PC-9 (cell line): ENCODE measurements around the gene COA8. TPM values are rescaled to one million over a fixed set of nuclear protein-coding genes. Genes with fewer than 3 reads are reported as not detected.

Source experiments
- Bru-seq: library from RNA; stranded (reverse); fragments of 400-500 nt; gene quantifications from one replicate; lab custom pipeline; 2021; lab: Mats Ljungman, UMichigan
- BruChase-seq, 2 experiments: library from RNA; stranded (reverse); fragments of 400-500 nt; gene quantifications; one replicate each; lab custom pipeline; 2021; lab: Mats Ljungman, UMichigan
- BruUV-seq: library from RNA; stranded (reverse); fragments of 400-500 nt; replicated peaks from 2 replicates; lab custom pipeline; 2021; lab: Mats Ljungman, UMichigan
- CTCF ChIA-PET: fragments of 300-600 bp; sonication (Branson Sonifier 250); formaldehyde crosslinking; loops from one replicate; lab custom pipeline; 2022; ENCODE audit warnings: antibody characterized with exemption; lab: Charles Lee
- POLR2A ChIA-PET: fragments of 300-600 bp; sonication (Branson Sonifier 250); formaldehyde crosslinking; loops from one replicate; lab custom pipeline; 2022; ENCODE audit warnings: antibody characterized with exemption; ENCODE audit not compliant: unreplicated experiment; lab: Charles Lee
- DNase-seq, 2 experiments: peaks; one replicate each; pipeline versions ENCODE4 v3.0.0 to v3.0.0-alpha.2; 2015 to 2022; ENCODE audit warnings: mixed read lengths in 1 of 2
- H2AFZ ChIP-seq: fragments of 200-600 bp; sonication (generic); 2 replicates; pipeline ENCODE4 v1.8.1; 2017; ENCODE audit warnings: antibody characterized with exemption
- H3F3A ChIP-seq: fragments of 200-600 bp; sonication (generic); 2 replicates; pipeline ENCODE4 v1.8.1; 2017; ENCODE audit warnings: antibody characterized with exemption, mild to moderate bottlenecking, low read depth; ENCODE audit not compliant: insufficient read depth
- H3K27ac ChIP-seq: fragments of 200-600 bp; sonication (generic); 2 replicates; pipeline ENCODE4 v1.6.1; 2016; ENCODE audit warnings: mixed run types
- H3K27me3 ChIP-seq: fragments of 200-600 bp; sonication (generic); 2 replicates; pipeline ENCODE4 v1.6.1; 2016; ENCODE audit warnings: low read depth, mixed run types; ENCODE audit not compliant: insufficient read depth
- H3K36me3 ChIP-seq: fragments of 200-600 bp; sonication (generic); 2 replicates; pipeline ENCODE4 v1.6.1; 2016; ENCODE audit warnings: low read depth, mixed run types
- H3K4me1 ChIP-seq: fragments of 200-600 bp; sonication (generic); replicated peaks from 2 replicates; pipeline ENCODE4 v1.6.1; 2016; ENCODE audit warnings: mixed run types; ENCODE audit not compliant: insufficient read depth
- H3K4me2 ChIP-seq: fragments of 200-600 bp; sonication (generic); 2 replicates; pipeline ENCODE4 v1.6.1; 2017; ENCODE audit warnings: mixed run types
- H3K4me3 ChIP-seq: fragments of 200-600 bp; sonication (generic); 2 replicates; pipeline ENCODE4 v1.6.1; 2016; ENCODE audit warnings: mixed run types
- H3K79me2 ChIP-seq: fragments of 200-600 bp; sonication (generic); 2 replicates; pipeline ENCODE4 v1.6.1; 2017; ENCODE audit warnings: low read depth, mixed run types
- H3K9me2 ChIP-seq: fragments of 200-600 bp; sonication (generic); 2 replicates; pipeline ENCODE4 v1.8.1; 2017; ENCODE audit warnings: mild to moderate bottlenecking; ENCODE audit not compliant: insufficient read depth
- H3K9me3 ChIP-seq: fragments of 200-600 bp; sonication (generic); 2 replicates; pipeline ENCODE4 v1.8.1; 2016; ENCODE audit warnings: low read depth; ENCODE audit not compliant: insufficient read depth
- H4K20me1 ChIP-seq: fragments of 200-600 bp; sonication (generic); 2 replicates; pipeline ENCODE4 v1.8.1; 2017; ENCODE audit not compliant: insufficient read depth
- CTCF ChIP-seq: fragments of 200-600 bp; sonication (generic); conservative IDR thresholded peaks from 2 replicates; pipeline ENCODE4 v1.6.1; 2017; ENCODE audit warnings: mixed run types, antibody characterized with exemption, mild to moderate bottlenecking, moderate library complexity
- EZH2 ChIP-seq: fragments of 200-600 bp; sonication (generic); IDR thresholded peaks from 2 replicates; pipeline ENCODE4 v1.8.0; 2017; ENCODE audit warnings: antibody characterized with exemption, low read depth
- intact Hi-C: fragments of 100-400 bp; cut with micrococcal nuclease; formaldehyde crosslinking; loops from one replicate; pipeline ENCODE4 v1.10.0; 2022; ENCODE audit not compliant: unreplicated experiment
- long read RNA-seq: library from polyadenylated mRNA; stranded (forward); transcript quantifications from one replicate; pipeline ENCODE4 v2.0.0, GENCODE V29; 2022
- total RNA-seq: library from RNA; stranded (reverse); gene quantifications from 2 replicates; pipeline ENCODE4 v1.2.3, GENCODE V29; 2021

COA8 gene
- total RNA-seq, result 93.8 and 101 TPM in 2 replicates
- percentile 92 among the genes with signal in this experiment for Bru-seq, nascent RNA
- percentile 94 among the genes with signal in this experiment for BruChase-seq, experiment 1, labeled RNA remaining after a 2-hour chase
- BruChase-seq, experiment 2, labeled RNA remaining after a 6-hour chase, result percentile 97 among the genes with signal in this experiment
- long read RNA-seq, transcript APOPT1-207 (5 exons, 906 nt), result minor isoform, 20 of 194 reads
- long read RNA-seq, transcript APOPT1-203 (4 exons, 782 nt), result minor isoform, 7 of 194 reads
- long read RNA-seq, transcript APOPT1-202 (3 exons, 575 nt), result minor isoform, 19 of 194 reads
- long read RNA-seq, transcript APOPT1-201 (5 exons, 2,523 nt), result major isoform, 126 of 194 reads
- long read RNA-seq, partial matches to known transcripts, result 2 of 194 reads
- long read RNA-seq, other reads (novel, unspliced or antisense), result 16 of 194 reads

DNA sequence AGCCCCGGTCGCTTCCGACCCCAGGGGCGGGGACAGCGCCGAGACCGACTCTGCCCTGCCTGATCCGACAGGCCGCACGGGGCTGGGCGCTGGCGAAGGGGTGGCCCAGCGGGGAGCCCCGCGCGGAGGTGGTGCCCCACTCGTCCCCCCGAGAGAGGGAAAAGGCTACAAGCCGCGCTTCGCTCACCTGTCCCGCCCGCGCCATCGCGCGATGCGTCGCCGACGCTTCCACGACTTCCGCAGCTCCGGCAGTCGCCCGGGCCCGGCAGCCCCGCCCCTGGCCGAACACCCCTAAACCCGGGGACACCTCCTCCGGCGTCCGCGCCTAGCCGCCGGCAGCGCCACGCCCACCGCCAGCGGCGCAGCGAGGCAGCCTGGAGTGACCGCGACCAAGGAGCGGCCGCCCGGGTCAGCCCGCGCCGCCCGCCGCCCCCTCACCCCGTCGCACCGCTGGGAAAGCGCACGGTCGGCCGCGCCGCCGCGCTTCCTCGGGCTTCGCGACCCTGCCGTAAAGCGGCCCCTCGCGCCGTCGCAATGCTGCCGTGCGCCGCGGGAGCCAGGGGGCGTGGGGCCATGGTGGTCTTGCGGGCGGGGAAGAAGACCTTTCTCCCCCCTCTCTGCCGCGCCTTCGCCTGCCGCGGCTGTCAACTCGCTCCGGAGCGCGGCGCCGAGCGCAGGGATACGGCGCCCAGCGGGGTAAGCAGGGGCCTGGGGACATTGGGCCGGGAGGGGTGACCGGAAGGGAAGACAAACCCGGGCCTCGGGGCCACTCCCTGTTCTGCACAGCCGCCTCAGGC lies at the start of gene COA8, which contains the start of gene BAG5:
TSS of gene COA8 (plus strand) at position 532 of the 797 bp plus-strand sequence. CDS start at position 574, 42 bp downstream.
TSS of gene BAG5 (minus strand) at position 229 of the 797 bp plus-strand sequence. CDS start 1,493 bp downstream, outside the sequence.
- peak; percentile 31; the same call in 1 of the 2 replicates for TF ChIP-seq CTCF
- TF ChIP-seq EZH2, result no peak
- Histone ChIP-seq H3K4me1 (peaks cover 49% of the 10 kb centered on the region), H3K4me3 (peak within 1 kb of the TSS; percentile 87), H3F3A (peaks cover 70% of the 10 kb centered on the region), H3K27ac (peak within 1 kb of the TSS; percentile 76), H3K4me2 (peak within 1 kb of the TSS; percentile 96), H3K36me3 (peaks cover 29% of the 10 kb centered on the region), H2AFZ (peak within 1 kb of the TSS; percentile 93), H3K9me3 (no peaks in the 10 kb centered on the region), H3K9me2 (no peaks in the 10 kb centered on the region), H3K79me2 (peaks cover 97% of the 10 kb centered on the region), H3K27me3 (no peaks in the 10 kb centered on the region), H4K20me1 (peaks cover 65% of the 10 kb centered on the region)
- ChIA-PET CTCF (interaction anchor here (0.6 to 1.5 kb wide), 4 partner anchors 11 to 1037 kb away, joined by 5 to 10 read pairs (median 6); no protein-coding TSS in a partner anchor), POLR2A (interaction anchor here (0.6 to 2.3 kb wide), 6 partner anchors 10 to 1449 kb away, joined by 4 to 17 read pairs (median 6); no protein-coding TSS in a partner anchor)
- DNase-seq, result peak; percentile 86 to 98
- intact Hi-C loops, result loop anchor here (5.0 kb wide), 3 partner anchors 40 to 145 kb away; partner anchors contain the start of gene CKB
- BruUV-seq, result no TSS peak

GRCh38 chr14:103514596-103515421 lies 48.0 kb upstream of the COA8 start:
- Histone ChIP-seq H3K9me3 (no peaks in the 10 kb centered on the region), H3K79me2 (no peaks in the 10 kb centered on the region), H3K9me2 (no peaks in the 10 kb centered on the region), H3K27me3 (no peaks in the 10 kb centered on the region), H3F3A (peaks cover 57% of the 10 kb centered on the region), H4K20me1 (peaks cover 22% of the 10 kb centered on the region; the same call in 1 of the 2 replicates), H3K27ac (no peak overlapping the region), H3K4me2 (no peak overlapping the region), H3K4me1 (no peaks in the 10 kb centered on the region), H2AFZ (no peak overlapping the region), H3K36me3 (0 out of 2 replicates have a peak, but pooled peaks cover 2% of the 10 kb centered on the region), H3K4me3 (no peak overlapping the region)
- ChIA-PET CTCF (no interaction called here), POLR2A (interaction anchor here (0.6 kb wide), 3 partner anchors 73 to 485 kb away, joined by 3 to 4 read pairs (median 4); no protein-coding TSS in a partner anchor)
- intact Hi-C loops, result no loop called here
- no TSS peak for BruUV-seq
- no peak for DNase-seq
- TF ChIP-seq CTCF (no peak), EZH2 (no peak)
